Inflammatory macrophage (primary cell): Measurements from ENCODE around the gene ADCY9.
"Not testable (repeated sequence)": the region's sequence is repeated elsewhere in the genome, so short reads cannot be mapped to it uniquely, and the experiment has no call there.

ENCODE experiments used
- DNase-seq, 2 donors: peaks; one replicate each; pipeline ENCODE4 v3.0.0-alpha.2; 2020 to 2022

Gene ADCY9

GRCh38 chr16:3971261-3971660 is 145.0 kb downstream of the ADCY9 start:
- DNase-seq, result peak in 1 of 2 donors; percentile 37

GRCh38 chr16:3968551-3968950 is 147.7 kb downstream of the ADCY9 start:
- peak; percentile 24 to 58 for DNase-seq

- DNase-seq, result no peak
Measured at GRCh38 chr16:3966681-3967080, 149.6 kb downstream of the ADCY9 start.

- no peak for DNase-seq
Measured at GRCh38 chr16:3965781-3966582, 150.3 kb downstream of the ADCY9 start.

GRCh38 chr16:3965306-3965705 is 150.9 kb downstream of the ADCY9 start:
- DNase-seq, result no peak

- no peak for DNase-seq
Measured at GRCh38 chr16:3964686-3965290, 151.5 kb downstream of the ADCY9 start.

GRCh38 chr16:3963886-3964685 is 152.2 kb downstream of the ADCY9 start:
- no peak for DNase-seq

- peak; percentile 4 to 46 for DNase-seq
Measured at GRCh38 chr16:3963203-3963602, 153.0 kb downstream of the ADCY9 start.

- no peak for DNase-seq
Measured at GRCh38 chr16:3961449-3961849, 154.8 kb downstream of the ADCY9 start.

GRCh38 chr16:3959926-3960590 is 156.2 kb downstream of the ADCY9 start:
- not testable (repeated sequence) for DNase-seq

GRCh38 chr16:3959148-3959547 is 157.1 kb downstream of the ADCY9 start:
- DNase-seq, result no peak

GRCh38 chr16:3957344-3957980 is 158.8 kb downstream of the ADCY9 start:
- DNase-seq, result no peak

- DNase-seq, result no peak
Measured at GRCh38 chr16:3954411-3954921, 161.8 kb downstream of the ADCY9 start.

GRCh38 chr16:3953728-3954410 is 162.4 kb downstream of the ADCY9 start:
- DNase-seq, result no peak

- no peak for DNase-seq
Measured at GRCh38 chr16:3952737-3953131, 163.5 kb downstream of the ADCY9 start.

- no peak for DNase-seq
Measured at GRCh38 chr16:3951861-3952736, 164.1 kb downstream of the ADCY9 start.

- not testable (repeated sequence) for DNase-seq
Measured at GRCh38 chr16:3951380-3951779, 164.9 kb downstream of the ADCY9 start.

GRCh38 chr16:3950343-3951193 is 165.7 kb downstream of the ADCY9 start:
- DNase-seq, result no peak

- DNase-seq, result no peak
Measured at GRCh38 chr16:3949946-3950342, 166.3 kb downstream of the ADCY9 start.
